Neural crest cell (in vitro differentiated cells): Measurements from ENCODE around the gene CDKN1A. TPM values are rescaled to one million over a fixed set of nuclear protein-coding genes. Genes with fewer than 3 reads are reported as not detected.

Source experiments
- DNase-seq: peaks from one replicate; pipeline ENCODE4 v3.0.0; 2021; ENCODE audit warnings: low read depth, mixed read lengths, low spot score
- H3K27ac Mint-ChIP-seq: one replicate; pipeline ENCODE4 v1.8.0; 2021; ENCODE audit warnings: mild to moderate bottlenecking, mixed read lengths; ENCODE audit not compliant: unreplicated experiment
- H3K27me3 Mint-ChIP-seq: 2 replicates; pipeline ENCODE4 v1.8.0; 2021; ENCODE audit warnings: low read depth, mild to moderate bottlenecking, mixed read lengths
- H3K36me3 Mint-ChIP-seq: 2 replicates; pipeline ENCODE4 v1.8.0; 2021; ENCODE audit warnings: low read depth, mild to moderate bottlenecking, mixed read lengths
- H3K4me1 Mint-ChIP-seq: 2 replicates; pipeline ENCODE4 v1.8.0; 2021; ENCODE audit warnings: mixed read lengths
- H3K4me3 Mint-ChIP-seq: one replicate; pipeline ENCODE4 v1.8.0; 2021; ENCODE audit warnings: mild to moderate bottlenecking, mixed read lengths
- H3K9me3 Mint-ChIP-seq: 2 replicates; pipeline ENCODE4 v1.8.0; 2021; ENCODE audit warnings: mixed read lengths
- CTCF ChIP-seq: fragments of 200-600 bp; sonication (generic); conservative IDR thresholded peaks from 2 replicates; pipeline ENCODE4 v1.5.0; 2021; ENCODE audit warnings: antibody characterized with exemption, mild to moderate bottlenecking
- total RNA-seq: library from RNA; stranded (reverse); gene quantifications from 2 replicates; pipeline ENCODE4 v1.2.1, GENCODE V29; 2021

Gene CDKN1A
- total RNA-seq, 1 donor from 2014 or later = 12.5 TPM

GRCh38 chr6:36663504-36664446 lies 14.7 kb upstream of the CDKN1A start:
- Mint-ChIP-seq H3K27ac (peak overlapping the region; percentile 24), H3K36me3 (no peaks in the 10 kb centered on the region), H3K4me1 (peaks cover 20% of the 10 kb centered on the region), H3K4me3 (no peak overlapping the region), H3K27me3 (peaks cover 12% of the 10 kb centered on the region), H3K9me3 (no peaks in the 10 kb centered on the region)
- no peak for DNase-seq
- no peak for TF ChIP-seq CTCF

DNA sequence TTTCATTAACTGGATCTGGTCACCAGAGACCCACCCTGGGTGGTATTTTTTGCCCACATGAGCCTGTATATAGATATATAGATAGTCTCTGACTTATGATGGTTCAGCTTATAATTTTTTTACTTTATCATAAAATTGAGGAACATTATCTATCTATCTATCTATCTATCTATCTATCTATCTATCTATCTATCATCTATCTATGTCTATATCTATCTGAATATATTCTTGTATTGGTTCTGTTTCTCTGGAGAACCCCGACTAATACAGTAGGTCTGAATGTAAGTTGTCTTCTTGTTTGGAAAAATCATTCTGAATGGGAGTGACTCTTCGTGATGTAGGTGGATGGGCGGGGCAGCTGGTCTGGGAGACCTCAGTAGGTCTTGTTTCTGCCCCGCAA lies 13.3 kb upstream of the CDKN1A start:
- Mint-ChIP-seq H3K36me3 (no peaks in the 10 kb centered on the region), H3K9me3 (no peaks in the 10 kb centered on the region), H3K27me3 (peaks cover 7% of the 10 kb centered on the region), H3K4me1 (peaks cover 20% of the 10 kb centered on the region), H3K27ac (no peak overlapping the region), H3K4me3 (no peak overlapping the region)
- DNase-seq = no peak
- TF ChIP-seq CTCF = no peak

DNA sequence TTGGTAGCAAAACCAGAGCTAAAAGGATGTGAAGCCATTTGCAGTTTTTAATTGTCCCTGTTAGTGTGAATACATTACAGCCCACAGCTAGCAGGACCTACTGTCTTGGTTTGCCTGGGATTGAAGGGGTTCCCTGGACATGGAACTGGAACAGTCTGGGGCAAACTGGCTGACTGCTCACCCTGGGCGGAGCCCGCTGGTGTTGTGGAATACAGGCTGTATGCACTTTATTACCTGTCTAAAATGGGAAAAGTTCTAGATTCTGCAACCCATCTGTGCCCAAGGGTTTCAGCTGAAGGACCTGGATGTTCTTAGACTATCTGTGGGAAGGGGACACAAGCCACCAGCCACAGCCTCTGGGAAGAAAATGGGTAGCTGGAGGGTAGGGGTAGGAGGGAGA lies 12.2 kb upstream of the CDKN1A start:
- peaks cover 20% of the 10 kb centered on the region for H3K4me1 Mint-ChIP-seq
- DNase-seq = no peak
- H3K27ac Mint-ChIP-seq = peak overlapping the region; percentile 23
- H3K36me3 Mint-ChIP-seq = no peaks in the 10 kb centered on the region
- peaks cover 7% of the 10 kb centered on the region for H3K27me3 Mint-ChIP-seq
- TF ChIP-seq CTCF = no peak
- H3K4me3 Mint-ChIP-seq = no peak overlapping the region
- no peaks in the 10 kb centered on the region for H3K9me3 Mint-ChIP-seq

- H3K4me3 Mint-ChIP-seq = peak overlapping the region; percentile 61
- peak overlapping the region; percentile 97 for H3K27ac Mint-ChIP-seq
- TF ChIP-seq CTCF = no peak
- no peaks in the 10 kb centered on the region for H3K9me3 Mint-ChIP-seq
- peaks cover 7% of the 10 kb centered on the region for H3K27me3 Mint-ChIP-seq
- H3K4me1 Mint-ChIP-seq = peaks cover 20% of the 10 kb centered on the region
- DNase-seq = peak; percentile 28
- no peaks in the 10 kb centered on the region for H3K36me3 Mint-ChIP-seq
Measured at GRCh38 chr6:36666826-36667591, 11.5 kb upstream of the CDKN1A start.

DNA sequence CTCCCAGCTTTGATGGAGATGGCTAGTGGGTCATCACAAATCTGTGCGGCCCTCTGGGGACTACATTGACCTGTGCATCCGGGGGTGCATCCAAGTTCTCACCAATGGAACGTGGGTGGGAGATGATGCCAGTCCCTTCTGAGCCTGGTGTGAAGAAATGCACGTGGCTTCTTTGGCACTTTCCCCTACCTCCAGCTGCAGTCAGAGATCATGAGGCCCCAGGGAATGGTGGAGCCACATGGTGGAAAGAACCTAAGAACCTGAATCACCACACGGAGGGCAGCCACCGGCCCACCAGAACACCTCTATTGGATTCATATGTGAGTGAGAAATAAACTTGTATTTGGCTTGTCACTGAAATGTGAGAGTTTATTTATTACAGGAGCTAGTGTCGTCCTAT lies 9.9 kb upstream of the CDKN1A start:
- H3K27me3 Mint-ChIP-seq = no peaks in the 10 kb centered on the region
- H3K4me3 Mint-ChIP-seq = no peak overlapping the region
- no peaks in the 10 kb centered on the region for H3K36me3 Mint-ChIP-seq
- no peaks in the 10 kb centered on the region for H3K9me3 Mint-ChIP-seq
- TF ChIP-seq CTCF = no peak
- H3K4me1 Mint-ChIP-seq = peaks cover 25% of the 10 kb centered on the region
- H3K27ac Mint-ChIP-seq = no peak overlapping the region
- DNase-seq = no peak
